ENCODE results near the gene LAMC1.

GRCh38 chr1:183139281-183139942 is 116.2 kb downstream of the LAMC1 start:
- TF ChIP-seq EZH2 (IDR thresholded peaks at IDR 0.05; ENCODE audit: insufficient read depth, poor library complexity, severe bottlenecking) (no peak), EZH2phosphoT487 (IDR thresholded peaks at IDR 0.05; ENCODE audit: insufficient read depth, low read depth) (no peak)
